HL-60 (cell line): ENCODE results near the gene KEL.

Experiments used
- DNase-seq, 2 experiments: peaks; one replicate each; pipeline ENCODE4 v3.0.0-alpha.2; 2010 to 2020; ENCODE audit warnings: low read depth in 1 of 2, low spot score in 1 of 2
- H3K27ac ChIP-seq: fragments of 250-450 bp; sonication (Bioruptor Pico); replicated peaks from 2 replicates; pipeline ENCODE4 v1.5.1; 2020; ENCODE audit warnings: mild to moderate bottlenecking, moderate library complexity
- H3K27me3 ChIP-seq: fragments of 250-450 bp; sonication (Bioruptor Pico); 2 replicates; pipeline ENCODE4 v1.5.1; 2021; ENCODE audit warnings: mild to moderate bottlenecking, moderate library complexity; ENCODE audit not compliant: insufficient read depth, poor library complexity, severe bottlenecking
- H3K4me3 ChIP-seq: replicated peaks from 2 replicates; pipeline ENCODE4 v1.5.1; 2011; ENCODE audit warnings: mild to moderate bottlenecking, control low read depth, low read length; ENCODE audit not compliant: insufficient read depth
- GABPA ChIP-seq: IDR thresholded peaks from 2 replicates; pipeline ENCODE4 v1.6.1; 2012; ENCODE audit warnings: low read depth
- POLR2AphosphoS5 ChIP-seq: IDR thresholded peaks from 2 replicates; pipeline ENCODE4 v1.6.1; 2012; ENCODE audit warnings: low read depth
- SPI1 ChIP-seq: IDR thresholded peaks from 2 replicates; pipeline ENCODE4 v1.6.1; 2012; ENCODE audit warnings: low read depth, mild to moderate bottlenecking, borderline replicate concordance
- TF ChIP-seq, protein P1 (sequence below): IDR thresholded peaks from one replicate; pipeline ENCODE4 v1.5.1; 2011; ENCODE audit warnings: low read length, control low read depth, inconsistent platforms; ENCODE audit not compliant: insufficient read depth
- TF ChIP-seq, protein P2 (sequence below): IDR thresholded peaks from 2 replicates; pipeline ENCODE4 v1.6.1; 2012; ENCODE audit warnings: low read depth; ENCODE audit not compliant: insufficient replicate concordance

KEL gene

DNA sequence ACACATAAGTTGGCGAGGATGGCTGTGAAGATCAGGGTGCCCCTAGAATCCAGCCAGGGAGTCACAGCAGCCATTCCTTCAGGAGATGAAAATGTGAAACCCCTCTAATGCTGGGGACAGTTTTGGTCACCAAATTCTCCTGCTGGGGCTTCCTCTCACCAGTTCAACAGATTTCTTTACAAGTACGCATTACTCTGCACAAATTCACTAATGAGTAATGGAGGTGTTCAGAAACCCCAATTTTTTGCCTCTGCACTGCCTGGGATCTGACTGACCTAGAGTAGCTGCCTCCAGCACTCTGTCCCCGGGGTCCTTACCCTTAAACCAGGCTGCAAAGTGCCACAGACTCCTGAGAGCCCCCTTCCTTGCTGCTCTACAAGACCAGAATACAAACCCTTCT is 44.7 kb downstream of the KEL start:
- no peak overlapping the region for H3K27ac ChIP-seq
- TF ChIP-seq SPI1 (no peak), POLR2AphosphoS5 (no peak), GABPA (no peak)
- TF ChIP-seq, protein P1, sequence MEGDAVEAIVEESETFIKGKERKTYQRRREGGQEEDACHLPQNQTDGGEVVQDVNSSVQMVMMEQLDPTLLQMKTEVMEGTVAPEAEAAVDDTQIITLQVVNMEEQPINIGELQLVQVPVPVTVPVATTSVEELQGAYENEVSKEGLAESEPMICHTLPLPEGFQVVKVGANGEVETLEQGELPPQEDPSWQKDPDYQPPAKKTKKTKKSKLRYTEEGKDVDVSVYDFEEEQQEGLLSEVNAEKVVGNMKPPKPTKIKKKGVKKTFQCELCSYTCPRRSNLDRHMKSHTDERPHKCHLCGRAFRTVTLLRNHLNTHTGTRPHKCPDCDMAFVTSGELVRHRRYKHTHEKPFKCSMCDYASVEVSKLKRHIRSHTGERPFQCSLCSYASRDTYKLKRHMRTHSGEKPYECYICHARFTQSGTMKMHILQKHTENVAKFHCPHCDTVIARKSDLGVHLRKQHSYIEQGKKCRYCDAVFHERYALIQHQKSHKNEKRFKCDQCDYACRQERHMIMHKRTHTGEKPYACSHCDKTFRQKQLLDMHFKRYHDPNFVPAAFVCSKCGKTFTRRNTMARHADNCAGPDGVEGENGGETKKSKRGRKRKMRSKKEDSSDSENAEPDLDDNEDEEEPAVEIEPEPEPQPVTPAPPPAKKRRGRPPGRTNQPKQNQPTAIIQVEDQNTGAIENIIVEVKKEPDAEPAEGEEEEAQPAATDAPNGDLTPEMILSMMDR: no peak
- TF ChIP-seq, protein P2, sequence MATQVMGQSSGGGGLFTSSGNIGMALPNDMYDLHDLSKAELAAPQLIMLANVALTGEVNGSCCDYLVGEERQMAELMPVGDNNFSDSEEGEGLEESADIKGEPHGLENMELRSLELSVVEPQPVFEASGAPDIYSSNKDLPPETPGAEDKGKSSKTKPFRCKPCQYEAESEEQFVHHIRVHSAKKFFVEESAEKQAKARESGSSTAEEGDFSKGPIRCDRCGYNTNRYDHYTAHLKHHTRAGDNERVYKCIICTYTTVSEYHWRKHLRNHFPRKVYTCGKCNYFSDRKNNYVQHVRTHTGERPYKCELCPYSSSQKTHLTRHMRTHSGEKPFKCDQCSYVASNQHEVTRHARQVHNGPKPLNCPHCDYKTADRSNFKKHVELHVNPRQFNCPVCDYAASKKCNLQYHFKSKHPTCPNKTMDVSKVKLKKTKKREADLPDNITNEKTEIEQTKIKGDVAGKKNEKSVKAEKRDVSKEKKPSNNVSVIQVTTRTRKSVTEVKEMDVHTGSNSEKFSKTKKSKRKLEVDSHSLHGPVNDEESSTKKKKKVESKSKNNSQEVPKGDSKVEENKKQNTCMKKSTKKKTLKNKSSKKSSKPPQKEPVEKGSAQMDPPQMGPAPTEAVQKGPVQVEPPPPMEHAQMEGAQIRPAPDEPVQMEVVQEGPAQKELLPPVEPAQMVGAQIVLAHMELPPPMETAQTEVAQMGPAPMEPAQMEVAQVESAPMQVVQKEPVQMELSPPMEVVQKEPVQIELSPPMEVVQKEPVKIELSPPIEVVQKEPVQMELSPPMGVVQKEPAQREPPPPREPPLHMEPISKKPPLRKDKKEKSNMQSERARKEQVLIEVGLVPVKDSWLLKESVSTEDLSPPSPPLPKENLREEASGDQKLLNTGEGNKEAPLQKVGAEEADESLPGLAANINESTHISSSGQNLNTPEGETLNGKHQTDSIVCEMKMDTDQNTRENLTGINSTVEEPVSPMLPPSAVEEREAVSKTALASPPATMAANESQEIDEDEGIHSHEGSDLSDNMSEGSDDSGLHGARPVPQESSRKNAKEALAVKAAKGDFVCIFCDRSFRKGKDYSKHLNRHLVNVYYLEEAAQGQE: no peak
- no peak overlapping the region for H3K4me3 ChIP-seq
- no peaks in the 10 kb centered on the region for H3K27me3 ChIP-seq
- DNase-seq: no peak

DNA sequence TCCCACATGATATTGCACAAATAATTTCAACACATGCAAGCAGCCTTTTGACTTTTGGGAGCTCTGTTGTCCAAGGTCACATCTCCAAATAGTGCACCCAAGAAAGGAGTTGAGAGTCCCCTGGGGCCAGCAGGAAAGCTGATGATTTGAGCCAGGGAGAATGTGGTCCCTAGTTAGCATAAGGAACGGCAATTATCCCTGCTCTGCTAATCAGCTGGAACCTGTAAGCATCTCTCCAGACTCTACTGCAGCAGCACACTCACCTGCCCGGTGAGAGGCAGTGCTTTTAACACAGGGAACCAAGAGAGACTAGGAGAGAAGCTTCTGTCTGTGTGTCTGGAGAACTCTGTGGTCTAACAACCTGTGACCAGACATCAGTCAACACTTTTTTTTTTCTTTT is 45.7 kb downstream of the KEL start:
- H3K4me3 ChIP-seq: no peak overlapping the region
- H3K27ac ChIP-seq: no peak overlapping the region
- H3K27me3 ChIP-seq: no peaks in the 10 kb centered on the region
- TF ChIP-seq GABPA: no peak
- TF ChIP-seq, protein P1: no peak
- TF ChIP-seq POLR2AphosphoS5: no peak
- TF ChIP-seq, protein P2: no peak
- no peak for TF ChIP-seq SPI1
- no peak for DNase-seq

DNA sequence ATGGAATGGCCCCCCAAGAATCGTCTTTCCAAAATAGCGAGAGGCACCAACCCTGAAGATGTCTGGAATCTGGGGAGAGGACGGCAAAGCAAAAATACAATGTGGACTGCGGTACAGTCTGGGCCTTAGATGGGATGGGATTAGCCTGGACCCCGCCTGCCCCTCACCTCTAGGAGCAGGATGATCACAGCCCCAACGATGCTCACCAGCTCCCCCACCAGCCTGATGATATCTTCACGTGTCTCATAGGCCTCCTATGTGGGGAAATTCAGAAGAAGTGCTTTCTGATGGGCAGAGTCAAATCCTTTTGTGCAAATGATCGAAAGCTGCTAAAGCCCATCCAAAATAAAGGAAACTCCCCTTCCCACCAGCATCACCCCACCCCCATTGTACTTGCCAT is 46.8 kb downstream of the KEL start:
- TF ChIP-seq SPI1 (no peak), GABPA (no peak), POLR2AphosphoS5 (no peak)
- TF ChIP-seq, protein P2: no peak
- TF ChIP-seq, protein P1: no peak
- DNase-seq: no peak
- no peaks in the 10 kb centered on the region for H3K27me3 ChIP-seq
- no peak overlapping the region for H3K4me3 ChIP-seq
- H3K27ac ChIP-seq: no peak overlapping the region
